SU-DHL-6 (cell line): ENCODE data around the gene SRI.

Source experiments
- CTCF ChIP-seq: fragments of 200-600 bp; sonication (generic); IDR thresholded peaks from one replicate; pipeline ENCODE4 v1.5.1; 2017; ENCODE audit warnings: antibody characterized with exemption, mild to moderate bottlenecking, low read length, moderate library complexity; ENCODE audit not compliant: insufficient read depth, poor library complexity, severe bottlenecking
- EZH2phosphoT487 ChIP-seq: fragments of 200-600 bp; sonication (generic), shearing (Covaris generic); conservative IDR thresholded peaks from 2 replicates; pipeline ENCODE4 v1.6.1; 2018; ENCODE audit warnings: mild to moderate bottlenecking, antibody characterized with exemption, low read length, moderate library complexity, mixed read lengths

- TF ChIP-seq CTCF (no peak), EZH2phosphoT487 (no peak)
Measured at GRCh38 chr7:88244258-88244657, 24.4 kb upstream of the SRI start.
